GM12801 (cell line): ENCODE results near the gene NR5A1.

Source experiments
- CTCF ChIP-seq: IDR thresholded peaks from one replicate; pipeline ENCODE4 v1.5.1; 2011; ENCODE audit warnings: control low read depth; ENCODE audit not compliant: insufficient read length; ENCODE audit errors: extremely low read depth

NR5A1 gene

GRCh38 chr9:124514125-124514524, 6.9 kb upstream of the NR5A1 start:
- TF ChIP-seq CTCF: no peak

GRCh38 chr9:124513376-124513994, 6.3 kb upstream of the NR5A1 start:
- TF ChIP-seq CTCF: no peak

GRCh38 chr9:124512806-124513204, 5.6 kb upstream of the NR5A1 start:
- no peak for TF ChIP-seq CTCF

- TF ChIP-seq CTCF: no peak
These were observed 4.9 kb upstream of the NR5A1 start for GRCh38 chr9:124511891-124512805.

GRCh38 chr9:124511426-124511840, 4.2 kb upstream of the NR5A1 start:
- TF ChIP-seq CTCF: no peak

- no peak for TF ChIP-seq CTCF
These were observed 3.6 kb upstream of the NR5A1 start for GRCh38 chr9:124510650-124511425.

GRCh38 chr9:124507880-124508423, 753 bp upstream of the NR5A1 start:
- TF ChIP-seq CTCF: no peak
